GM21619 (cell line): Measurements from ENCODE around the gene NHS.

Experiments used
- ATAC-seq: cut with Tn5 transposase; IDR thresholded peaks from one replicate; pipeline ENCODE4 v1.9.1; 2021; ENCODE audit not compliant: unreplicated experiment

NHS gene

GRCh38 chrX:17405225-17405969 lies 30.4 kb downstream of the NHS start:
- ATAC-seq, result no peak

GRCh38 chrX:17409566-17410290 lies 34.7 kb downstream of the NHS start:
- no peak for ATAC-seq

GRCh38 chrX:17410651-17411050 lies 35.7 kb downstream of the NHS start:
- ATAC-seq, result no peak

GRCh38 chrX:17411205-17411604 lies 36.2 kb downstream of the NHS start:
- ATAC-seq, result no peak

- no peak for ATAC-seq
Measured at GRCh38 chrX:17412692-17413091, 37.7 kb downstream of the NHS start.

- ATAC-seq, result no peak
Measured at GRCh38 chrX:17413228-17413627, 38.2 kb downstream of the NHS start.

- no peak for ATAC-seq
Measured at GRCh38 chrX:17414027-17414658, 39.1 kb downstream of the NHS start.

GRCh38 chrX:17414839-17415238 lies 39.8 kb downstream of the NHS start:
- no peak for ATAC-seq

- ATAC-seq, result no peak
Measured at GRCh38 chrX:17415242-17415810, 40.3 kb downstream of the NHS start.

- ATAC-seq, result no peak
Measured at GRCh38 chrX:17417372-17417771, 42.4 kb downstream of the NHS start.

- ATAC-seq, result no peak
Measured at GRCh38 chrX:17425136-17425535, 50.1 kb downstream of the NHS start.

- no peak for ATAC-seq
Measured at GRCh38 chrX:17425551-17425950, 50.6 kb downstream of the NHS start.

GRCh38 chrX:17431171-17431570 lies 56.2 kb downstream of the NHS start:
- ATAC-seq, result no peak

- no peak for ATAC-seq
Measured at GRCh38 chrX:17432158-17432557, 57.2 kb downstream of the NHS start.

GRCh38 chrX:17433965-17434364 lies 59.0 kb downstream of the NHS start:
- ATAC-seq, result no peak

- ATAC-seq, result no peak
Measured at GRCh38 chrX:17435476-17435875, 60.5 kb downstream of the NHS start.

GRCh38 chrX:17438221-17438620 lies 63.2 kb downstream of the NHS start:
- ATAC-seq, result no peak

- ATAC-seq, result no peak
Measured at GRCh38 chrX:17440258-17440657, 65.3 kb downstream of the NHS start.

- ATAC-seq, result no peak
Measured at GRCh38 chrX:17440836-17441235, 65.8 kb downstream of the NHS start.

GRCh38 chrX:17441965-17442364 lies 67.0 kb downstream of the NHS start:
- ATAC-seq, result no peak

GRCh38 chrX:17442898-17443297 lies 67.9 kb downstream of the NHS start:
- ATAC-seq, result no peak

GRCh38 chrX:17443556-17443955 lies 68.6 kb downstream of the NHS start:
- no peak for ATAC-seq
